MM.1S (cell line): ENCODE measurements around the gene DMWD.

ENCODE experiments used
- CTCF ChIP-seq: fragments of 300-600 bp; sonication (generic); IDR thresholded peaks from 2 replicates; pipeline ENCODE4 v1.5.1; 2016; ENCODE audit warnings: antibody characterized with exemption, low read length, mixed read lengths
- EZH2 ChIP-seq: fragments of 300-600 bp; sonication (generic); optimal IDR thresholded peaks from 2 replicates; pipeline ENCODE3; 2017; ENCODE audit warnings: low read depth, mild to moderate bottlenecking, antibody characterized with exemption, low read length, mixed read lengths

- TF ChIP-seq CTCF (no peak), EZH2 (no peak)
Measured at GRCh38 chr19:45785781-45786532, 6.7 kb downstream of the DMWD start.
